ENCODE results near the gene AURKAIP1. TPM values are rescaled to one million over a fixed set of nuclear protein-coding genes. Genes with fewer than 3 reads are reported as not detected.

AURKAIP1 gene
- total RNA-seq, 1 donor from 2014 or later, result 104 TPM

GRCh38 chr1:1364266-1364665 is 10.7 kb downstream of the AURKAIP1 start:
- intact Hi-C loops (cut with micrococcal nuclease), result no loop called here

- intact Hi-C loops (cut with micrococcal nuclease), result no loop called here
Observed at GRCh38 chr1:1361982-1362423, 13.0 kb downstream of the AURKAIP1 start.

DNA sequence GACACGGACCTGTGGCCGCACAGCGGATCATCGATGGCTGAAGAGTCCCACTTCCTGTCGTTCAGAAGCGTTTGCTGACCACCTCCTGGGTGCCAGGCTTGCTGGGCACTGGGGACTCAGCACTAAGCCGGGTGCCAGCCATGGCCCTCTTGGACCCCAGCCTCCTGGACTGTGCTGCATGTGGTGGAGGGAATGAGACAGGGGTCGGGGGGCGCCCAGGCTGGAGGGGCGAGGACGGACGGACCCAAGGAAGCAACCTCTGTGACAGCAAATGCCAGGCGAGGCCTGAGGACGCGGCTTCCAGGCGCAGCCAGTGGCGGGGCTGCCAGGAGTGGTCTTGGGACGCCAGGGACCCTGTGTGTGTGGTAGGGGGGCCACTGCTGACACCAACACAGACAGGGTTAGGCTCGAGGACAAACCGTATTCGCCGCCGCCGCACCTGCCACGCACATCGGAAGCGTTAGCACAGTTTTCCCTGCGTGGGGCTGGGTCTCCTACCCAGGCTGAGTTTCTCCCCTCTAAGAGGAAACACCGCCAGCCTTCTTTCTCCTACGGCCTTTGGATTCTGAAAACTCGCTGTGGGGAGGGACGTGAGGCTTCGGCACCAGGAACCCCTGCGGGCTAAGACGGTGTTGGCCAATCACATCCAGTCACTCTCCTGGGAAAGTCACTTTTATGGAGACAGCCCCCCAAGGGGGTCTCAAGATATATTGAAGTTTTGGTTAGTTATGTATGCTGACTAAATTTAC is 13.6 kb downstream of the AURKAIP1 start:
- intact Hi-C loops (cut with micrococcal nuclease), result no loop called here

DNA sequence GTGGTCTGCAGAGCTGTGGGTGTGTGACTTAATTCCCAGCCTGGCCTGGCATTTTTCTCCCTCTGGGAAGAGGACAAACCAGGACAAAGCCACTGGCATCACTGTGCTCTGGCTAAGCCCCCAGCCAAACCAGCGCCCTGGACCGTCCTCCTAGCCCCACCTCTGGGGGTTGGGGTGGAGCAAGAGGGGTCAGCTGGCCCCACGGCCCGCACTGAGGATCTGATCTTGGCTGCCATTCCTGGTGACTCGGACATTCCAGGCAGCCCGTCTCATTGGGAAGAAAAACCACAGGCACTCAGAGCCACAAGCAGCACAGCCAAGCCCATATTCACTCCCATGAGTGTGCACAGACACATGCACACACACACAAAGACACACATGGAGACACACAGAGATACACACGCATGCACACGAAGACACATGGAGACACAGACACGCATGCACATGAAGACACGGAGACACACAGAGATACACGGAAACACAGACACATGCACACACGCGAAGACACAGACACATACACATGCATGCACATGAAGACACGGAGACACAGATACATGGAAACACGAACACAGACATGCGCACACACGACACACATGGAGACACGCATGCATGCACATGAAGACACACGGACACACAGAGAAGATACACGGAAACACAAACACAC is 14.4 kb downstream of the AURKAIP1 start:
- intact Hi-C loops (cut with micrococcal nuclease), result no loop called here

- intact Hi-C loops (cut with micrococcal nuclease), result no loop called here
Observed at GRCh38 chr1:1359664-1360468, 15.1 kb downstream of the AURKAIP1 start.

DNA sequence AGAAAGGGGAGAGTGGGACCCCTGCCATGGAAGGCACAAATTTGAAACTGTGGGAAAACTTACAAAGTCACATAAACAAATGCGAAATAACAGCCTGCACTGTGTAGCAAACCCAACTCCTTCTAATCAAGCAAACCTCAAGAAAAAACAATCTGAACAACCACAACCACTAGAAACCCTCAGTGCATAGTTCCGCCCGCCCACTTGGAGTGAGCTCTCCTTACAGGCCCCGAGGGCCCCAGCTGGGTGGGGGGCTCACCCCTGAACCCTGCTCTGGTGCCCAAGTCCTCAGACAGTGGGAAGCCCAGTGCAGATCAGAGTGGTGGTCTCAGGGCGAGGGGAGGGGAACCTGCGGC is 15.7 kb downstream of the AURKAIP1 start:
- intact Hi-C loops (cut with micrococcal nuclease), result no loop called here

DNA sequence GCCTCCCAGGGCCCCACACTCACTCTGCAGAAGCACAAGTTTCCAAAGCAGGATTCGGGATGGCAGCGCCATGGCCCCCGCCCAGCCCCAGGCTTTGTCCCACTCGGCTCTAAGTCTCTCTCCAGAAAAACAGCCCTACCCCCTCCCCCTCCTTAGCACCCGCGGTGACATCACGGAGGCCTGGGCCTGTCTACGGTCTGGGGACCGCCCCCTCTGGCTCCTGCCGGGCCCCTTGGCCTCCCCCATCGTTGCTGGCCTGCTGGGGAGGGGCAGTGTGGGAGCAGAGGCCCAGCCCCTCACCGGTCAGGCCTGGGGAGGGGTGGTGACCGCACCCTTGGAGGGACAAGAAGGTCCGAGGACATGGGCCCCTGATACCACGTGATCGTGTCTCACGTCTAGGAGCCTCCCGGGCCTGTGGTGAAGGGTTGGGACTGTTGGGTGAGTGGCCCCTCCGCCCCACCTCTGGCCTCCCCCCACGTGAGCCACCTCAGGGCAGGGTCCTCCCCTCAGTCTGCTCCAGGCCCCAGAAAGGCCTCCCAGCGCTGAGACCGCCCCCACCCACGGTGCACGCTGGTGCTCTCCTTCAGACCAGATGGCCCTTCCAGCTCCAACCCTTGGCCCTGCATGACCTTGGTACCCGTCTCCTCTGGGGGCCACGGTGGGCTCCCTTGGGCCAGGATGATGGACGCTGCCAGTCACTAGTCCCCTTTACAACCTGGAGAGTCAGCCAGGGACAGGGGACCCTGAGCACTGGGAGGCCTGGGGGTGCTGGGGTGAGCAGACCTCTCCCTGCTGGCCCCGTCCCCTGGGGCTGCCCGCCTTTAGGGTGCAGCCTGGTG is 16.4 kb downstream of the AURKAIP1 start, which contains the start of gene MXRA8:
MXRA8 (minus strand) TSS at position 123 of the 839 bp plus-strand sequence; CDS start at position 72, 51 bp downstream.
- intact Hi-C loops (cut with micrococcal nuclease), result no loop called here

- intact Hi-C loops (cut with micrococcal nuclease), result no loop called here
Observed at GRCh38 chr1:1357871-1358432, 17.1 kb downstream of the AURKAIP1 start.

- intact Hi-C loops (cut with micrococcal nuclease), result no loop called here
Observed at GRCh38 chr1:1356796-1357401, 18.1 kb downstream of the AURKAIP1 start.

- intact Hi-C loops (cut with micrococcal nuclease), result no loop called here
Observed at GRCh38 chr1:1356166-1356795, 18.7 kb downstream of the AURKAIP1 start.

GRCh38 chr1:1355416-1355815 is 19.6 kb downstream of the AURKAIP1 start:
- intact Hi-C loops (cut with micrococcal nuclease), result no loop called here

GRCh38 chr1:1354271-1355247 is 20.4 kb downstream of the AURKAIP1 start:
- intact Hi-C loops (cut with micrococcal nuclease), result no loop called here

- intact Hi-C loops (cut with micrococcal nuclease), result no loop called here
Observed at GRCh38 chr1:1353389-1354151, 21.4 kb downstream of the AURKAIP1 start.

GRCh38 chr1:1352786-1353388 is 22.1 kb downstream of the AURKAIP1 start:
- intact Hi-C loops (cut with micrococcal nuclease), result no loop called here

GRCh38 chr1:1351511-1352427 is 23.2 kb downstream of the AURKAIP1 start:
- intact Hi-C loops (cut with micrococcal nuclease), result no loop called here

Measured in T-helper 1 cell treated with Interleukin-12 subunit alpha and Interleukin-12 subunit beta and Interleukin-4 antibody, amounts not matched to agents 30 ng/mL and 1 ng/mL, for 36 hours (primary cell).